Activated T-cell treated with anti-CD3 and anti-CD28 coated beads, Interleukin-2, amount 50 U/mL, for 48 hours (primary cell): Measurements from ENCODE around the gene SLFN11.
"Not testable (repeated sequence)": the region's sequence is repeated elsewhere in the genome, so short reads cannot be mapped to it uniquely, and the experiment has no call there.

Source experiments
- DNase-seq, 2 experiments: peaks; one replicate each; pipeline ENCODE4 v3.0.0-alpha.2; 2020

The SLFN11 gene

DNA sequence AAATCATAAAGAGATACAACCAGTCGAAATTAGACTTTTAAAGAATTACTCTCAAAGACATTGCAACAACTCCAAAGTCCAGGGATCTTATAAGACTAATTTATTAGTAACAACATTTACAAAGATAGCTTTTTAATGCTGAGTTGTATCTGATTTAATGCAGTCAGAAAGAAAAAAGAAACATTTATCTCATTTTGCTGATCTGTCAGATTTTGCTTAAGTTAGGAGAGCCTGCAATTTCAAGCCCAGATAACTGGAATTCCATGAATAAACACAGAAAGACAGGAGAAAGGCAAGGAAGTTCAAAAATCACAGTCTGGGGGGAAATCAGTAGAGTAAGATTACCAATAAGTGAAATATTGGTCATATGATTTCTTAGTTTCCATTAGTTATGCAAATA lies 22.9 kb downstream of the SLFN11 start:
- DNase-seq: no peak

DNA sequence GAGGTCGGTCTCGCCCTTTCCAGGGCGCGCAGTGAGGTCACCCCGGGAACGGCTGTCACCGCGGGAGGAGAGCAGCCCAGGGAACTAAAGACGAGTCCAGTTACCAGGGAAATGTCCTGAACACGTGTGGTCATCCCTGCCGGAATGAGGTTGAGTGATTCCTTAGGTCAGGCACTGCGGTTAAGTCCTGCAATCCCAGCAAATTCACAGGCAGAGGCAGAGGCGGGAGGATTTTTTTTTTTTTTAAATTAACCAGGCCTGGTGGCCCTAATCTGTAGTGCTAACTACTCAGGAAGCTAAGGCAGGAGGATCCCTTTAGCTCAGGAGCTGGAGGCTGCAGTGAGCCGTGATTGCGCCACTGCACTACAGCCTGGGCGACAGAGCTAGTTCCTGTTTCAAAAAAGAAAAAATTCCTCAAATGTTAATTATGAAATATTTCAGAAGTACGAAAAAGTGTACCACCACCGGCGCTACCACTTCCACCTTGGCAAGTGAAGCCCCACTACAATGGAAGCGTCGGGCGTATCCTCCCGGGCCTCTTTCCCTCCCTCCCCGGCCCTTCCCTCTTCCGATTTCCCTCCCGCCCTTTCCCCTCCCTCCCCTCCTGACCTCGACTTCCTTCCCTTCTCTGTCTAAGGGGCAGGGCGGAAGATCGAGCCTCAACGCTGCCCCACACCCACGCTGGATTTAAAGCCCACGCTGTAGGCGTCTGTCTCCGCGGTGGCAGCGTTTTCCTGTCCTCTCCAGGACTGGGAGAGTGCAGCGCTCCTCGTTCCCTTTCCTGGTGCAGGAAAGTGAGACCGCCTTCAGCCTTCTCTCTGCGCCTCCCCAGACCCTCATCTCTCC lies 27.3 kb downstream of the SLFN11 start:
- DNase-seq: peak in 1 of 2 experiments; percentile 45

- no peak for DNase-seq
These were observed 27.9 kb downstream of the SLFN11 start for GRCh38 chr17:35345445-35345925.

DNA sequence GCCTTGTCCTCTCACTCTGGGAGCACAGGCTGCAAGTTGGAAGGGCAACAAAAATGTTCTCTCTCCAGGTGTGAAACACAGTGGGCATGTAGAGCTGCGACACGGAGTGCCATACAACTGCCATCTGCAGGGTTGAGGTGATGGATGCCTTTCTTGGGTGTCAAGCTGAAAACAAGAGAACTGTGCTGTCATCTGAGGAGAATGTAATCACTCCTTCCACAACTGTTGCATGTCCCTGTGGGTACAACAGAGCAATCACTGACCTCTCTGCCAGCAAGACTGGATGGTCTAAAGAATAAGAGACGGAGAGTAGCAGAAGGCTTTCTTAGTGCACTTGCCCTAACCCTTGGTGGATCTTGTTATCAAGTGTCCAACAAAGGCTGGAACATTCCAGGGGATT lies 29.2 kb downstream of the SLFN11 start:
- no peak for DNase-seq

DNA sequence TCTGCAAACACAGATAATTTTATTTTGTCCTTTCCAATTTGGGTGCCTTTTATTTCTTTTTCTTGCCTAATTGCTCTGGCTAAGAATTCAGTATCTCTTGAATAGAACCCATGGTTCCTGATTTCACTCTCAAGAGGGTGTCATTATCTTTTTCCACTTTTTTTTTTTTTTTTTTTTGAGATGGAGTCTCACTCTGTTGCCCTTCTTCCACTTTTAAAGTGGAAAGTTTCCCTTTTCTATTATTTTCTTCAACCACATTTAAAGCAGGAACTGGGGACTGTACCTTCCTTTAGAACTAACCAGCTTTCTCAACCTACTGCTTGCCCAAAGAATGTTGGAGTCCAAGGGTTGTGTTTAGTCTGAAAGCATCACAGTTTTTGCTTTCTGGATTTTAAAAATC lies 31.1 kb downstream of the SLFN11 start:
- no peak for DNase-seq

- peak in 1 of 2 experiments; percentile 28 for DNase-seq
These were observed 31.9 kb downstream of the SLFN11 start for GRCh38 chr17:35341411-35341992.

DNA sequence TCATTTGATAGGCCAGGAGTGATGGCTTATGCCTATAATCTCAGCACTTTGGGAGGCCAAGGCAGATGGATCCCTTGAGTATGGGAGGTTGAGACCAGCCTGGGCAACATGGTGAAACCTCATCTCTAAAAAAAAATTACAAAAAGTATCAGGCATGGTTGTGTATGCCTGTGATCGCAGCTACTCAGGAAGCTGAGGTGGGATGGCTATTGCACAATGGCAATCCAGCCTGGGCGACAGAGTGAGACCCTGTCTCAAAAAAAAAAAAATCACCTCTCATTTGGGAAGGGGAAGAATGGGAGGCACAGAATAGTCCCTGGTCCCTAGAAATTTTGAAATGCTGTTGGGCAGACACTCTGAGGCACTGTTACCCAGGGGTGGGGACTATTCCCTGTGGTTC lies 35.2 kb downstream of the SLFN11 start:
- no peak for DNase-seq

GRCh38 chr17:35337364-35337763 lies 36.1 kb downstream of the SLFN11 start:
- no peak for DNase-seq

DNA sequence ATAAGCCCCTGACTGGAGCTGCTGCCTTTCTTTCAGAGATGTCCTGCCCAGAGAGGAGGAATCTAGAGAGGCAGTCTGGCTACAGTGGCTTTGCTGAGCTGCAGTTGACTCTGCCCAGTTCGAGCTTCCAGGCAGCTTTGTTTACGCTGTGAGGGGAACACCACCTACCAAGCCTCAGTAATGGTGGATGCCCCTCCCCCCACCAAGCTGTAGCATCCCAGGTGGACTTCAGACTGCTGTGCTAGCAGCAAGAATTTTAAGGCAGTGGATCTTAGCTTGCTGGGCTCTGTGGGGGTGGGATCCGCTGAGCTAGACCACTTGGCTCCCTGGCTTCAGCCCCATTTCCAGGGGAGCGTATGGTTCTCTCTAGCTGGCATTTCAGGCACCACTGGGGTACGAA lies 39.8 kb downstream of the SLFN11 start:
- not testable (repeated sequence) for DNase-seq

DNA sequence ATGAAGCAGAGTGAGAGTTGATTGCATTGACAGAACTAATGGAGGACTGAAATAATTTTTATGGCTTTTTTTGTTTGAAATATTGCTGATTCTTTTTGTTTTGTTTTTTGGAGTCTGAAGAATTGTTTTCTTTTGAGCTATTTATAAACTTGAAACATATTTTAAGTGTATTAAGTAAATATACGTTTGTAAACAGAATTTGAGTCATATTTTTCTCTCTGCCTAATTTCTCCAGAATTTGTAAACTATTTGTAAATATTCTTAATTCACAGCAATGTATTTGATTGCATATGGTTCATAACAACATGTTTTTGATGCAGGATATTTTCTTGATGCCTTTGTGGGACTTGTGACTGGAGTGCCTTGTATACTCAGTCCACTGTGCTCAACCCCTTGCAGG lies 50.7 kb downstream of the SLFN11 start:
- DNase-seq: no peak

DNA sequence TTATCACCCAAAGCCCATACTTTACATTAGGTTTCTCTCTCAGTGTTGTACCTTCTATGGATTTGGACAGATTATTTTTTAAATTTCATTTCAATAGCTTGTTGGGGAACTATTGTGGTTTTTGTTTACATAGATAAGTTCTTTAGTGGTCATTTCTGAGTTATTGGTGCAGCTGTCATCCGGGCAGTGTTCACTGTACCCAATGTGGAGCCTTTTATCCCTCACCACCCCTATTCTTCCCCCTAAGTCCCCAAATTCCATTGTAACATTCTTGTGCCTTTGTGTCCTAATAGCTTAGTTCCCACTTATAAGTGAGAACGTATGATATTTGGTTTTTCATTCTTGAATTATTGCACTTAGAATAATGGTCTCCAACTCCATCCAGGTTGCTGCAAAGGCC lies 57.5 kb downstream of the SLFN11 start:
- DNase-seq: no peak

- no peak for DNase-seq
These were observed 58.1 kb downstream of the SLFN11 start for GRCh38 chr17:35315283-35315682.

DNA sequence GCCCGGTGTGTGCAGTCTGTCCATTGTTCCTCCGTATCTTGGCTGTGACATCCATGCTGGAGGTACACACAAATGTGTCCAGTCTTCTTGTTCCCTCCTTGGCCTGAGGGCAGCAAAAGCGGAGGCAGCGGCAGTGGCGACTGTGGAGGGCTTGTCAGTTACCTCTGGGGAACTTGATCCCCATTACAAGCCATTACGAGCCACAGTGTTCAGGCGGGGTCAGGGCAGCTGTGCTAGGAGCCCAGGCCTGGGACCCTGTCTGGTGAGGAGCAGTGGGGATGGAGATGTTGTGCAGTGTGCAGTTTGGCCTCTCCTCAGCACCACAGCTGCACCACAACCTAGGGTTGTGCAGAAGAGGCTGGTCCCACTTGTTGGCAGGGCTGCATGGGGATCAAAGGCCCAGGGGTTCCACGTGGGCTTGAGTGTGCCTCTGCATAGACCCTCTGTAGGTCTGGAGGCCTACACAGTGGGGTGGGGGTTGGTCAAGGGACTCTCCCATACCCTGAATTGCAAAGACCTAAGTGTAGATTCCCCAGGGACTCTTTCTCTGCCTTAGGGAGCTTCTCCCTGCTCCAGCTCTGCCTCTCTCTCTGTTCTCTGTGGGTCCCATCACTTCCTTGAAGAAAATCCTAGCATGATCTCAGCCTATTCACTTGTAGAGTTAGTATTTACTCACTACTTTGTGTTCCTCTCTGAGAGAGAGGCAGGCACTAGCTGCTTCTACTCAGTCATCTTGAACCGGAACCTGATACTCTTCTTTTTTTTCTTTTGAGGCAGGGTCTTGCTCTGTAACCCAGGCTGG lies 58.8 kb downstream of the SLFN11 start:
- DNase-seq: no peak

GRCh38 chr17:35313875-35314409 lies 59.5 kb downstream of the SLFN11 start:
- DNase-seq: peak; percentile 30 to 31

GRCh38 chr17:35312790-35313711 lies 60.4 kb downstream of the SLFN11 start:
- DNase-seq: peak; percentile 80 to 82

GRCh38 chr17:35312346-35312745 lies 61.1 kb downstream of the SLFN11 start:
- DNase-seq: no peak

DNA sequence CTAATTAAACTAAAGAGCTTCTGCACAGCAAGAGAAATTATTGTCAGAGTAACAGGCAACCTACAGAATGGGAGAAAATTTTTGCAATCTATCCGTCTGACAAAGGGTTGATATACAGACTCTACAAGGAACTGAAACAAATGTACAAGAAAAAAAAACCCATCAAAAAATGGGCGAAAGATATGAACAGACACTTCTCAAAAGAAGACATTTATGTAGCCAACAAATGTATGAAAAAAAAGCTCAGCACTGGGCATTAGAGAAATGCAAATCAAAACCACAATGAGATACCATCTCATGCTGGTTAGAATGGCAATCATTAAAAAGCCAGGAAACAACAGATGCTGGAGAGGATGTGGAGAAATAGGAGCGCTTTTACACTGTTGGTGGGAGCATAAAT lies 64.1 kb downstream of the SLFN11 start:
- not testable (repeated sequence) for DNase-seq
